ENCODE measurements around the gene KRT85. TPM values are rescaled to one million over a fixed set of nuclear protein-coding genes. Genes with fewer than 3 reads are reported as not detected.

KRT85 gene
- total RNA-seq, 6 experiments from 2014 or later = not detected

DNA sequence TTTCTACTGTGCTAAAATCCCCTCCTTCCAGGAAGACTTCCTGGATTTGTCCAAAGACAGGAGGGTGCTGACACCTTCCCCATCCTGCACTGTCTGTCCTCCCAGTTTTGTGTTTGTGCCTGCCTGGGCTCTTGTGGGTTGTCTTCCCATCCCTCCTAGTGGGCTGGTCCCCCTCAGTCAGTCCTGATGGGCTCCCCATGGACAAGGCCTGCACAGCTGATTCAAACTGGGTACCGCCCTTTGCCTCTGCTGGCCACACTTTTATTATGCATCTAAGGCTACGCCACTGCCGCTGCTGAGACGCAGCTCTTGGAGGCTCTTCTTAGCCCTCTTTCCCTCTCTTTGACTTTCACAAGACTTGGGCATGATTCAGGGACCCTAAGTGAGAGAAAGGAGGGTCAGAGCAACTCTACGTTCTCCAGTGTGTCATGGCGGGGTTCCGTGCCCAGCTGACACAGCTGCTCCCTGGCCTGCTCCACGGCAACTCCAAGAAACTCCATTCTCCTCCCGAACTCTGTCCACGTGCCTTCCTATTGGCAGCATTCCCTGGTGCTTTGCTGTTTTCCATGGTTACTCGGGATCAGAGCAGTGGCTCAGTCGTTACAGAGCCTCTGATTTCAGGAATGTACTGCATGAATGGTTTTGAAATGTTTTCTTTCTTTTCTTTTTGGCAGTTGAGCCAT, 3.8 kb upstream of the KRT85 start:
- Mint-ChIP-seq H3K27me3 (ENCODE audit: insufficient read depth) (peaks cover 30% of the 10 kb centered on the region), H3K4me1 (ENCODE audit: low read depth) (peaks cover 13% of the 10 kb centered on the region; the same call in 1 of the 2 replicates), H3K27ac (peak overlapping the region; percentile 37; the same call in 1 of the 2 replicates), H3K9me3 (no peaks in the 10 kb centered on the region), H3K36me3 (ENCODE audit: low read depth) (no peaks in the 10 kb centered on the region), H3K4me3 (no peak overlapping the region)
- DNase-seq = peak; percentile 13
- TF ChIP-seq, protein P1, sequence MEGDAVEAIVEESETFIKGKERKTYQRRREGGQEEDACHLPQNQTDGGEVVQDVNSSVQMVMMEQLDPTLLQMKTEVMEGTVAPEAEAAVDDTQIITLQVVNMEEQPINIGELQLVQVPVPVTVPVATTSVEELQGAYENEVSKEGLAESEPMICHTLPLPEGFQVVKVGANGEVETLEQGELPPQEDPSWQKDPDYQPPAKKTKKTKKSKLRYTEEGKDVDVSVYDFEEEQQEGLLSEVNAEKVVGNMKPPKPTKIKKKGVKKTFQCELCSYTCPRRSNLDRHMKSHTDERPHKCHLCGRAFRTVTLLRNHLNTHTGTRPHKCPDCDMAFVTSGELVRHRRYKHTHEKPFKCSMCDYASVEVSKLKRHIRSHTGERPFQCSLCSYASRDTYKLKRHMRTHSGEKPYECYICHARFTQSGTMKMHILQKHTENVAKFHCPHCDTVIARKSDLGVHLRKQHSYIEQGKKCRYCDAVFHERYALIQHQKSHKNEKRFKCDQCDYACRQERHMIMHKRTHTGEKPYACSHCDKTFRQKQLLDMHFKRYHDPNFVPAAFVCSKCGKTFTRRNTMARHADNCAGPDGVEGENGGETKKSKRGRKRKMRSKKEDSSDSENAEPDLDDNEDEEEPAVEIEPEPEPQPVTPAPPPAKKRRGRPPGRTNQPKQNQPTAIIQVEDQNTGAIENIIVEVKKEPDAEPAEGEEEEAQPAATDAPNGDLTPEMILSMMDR (IDR thresholded peaks at IDR 0.05) = no peak

- H3K27ac Mint-ChIP-seq = no peak overlapping the region
- H3K27me3 Mint-ChIP-seq (ENCODE audit: insufficient read depth) = peaks cover 32% of the 10 kb centered on the region
- TF ChIP-seq, protein P1 (IDR thresholded peaks at IDR 0.05) = no peak
- no peak for DNase-seq
- H3K9me3 Mint-ChIP-seq = no peaks in the 10 kb centered on the region
- no peak overlapping the region for H3K4me3 Mint-ChIP-seq
- no peaks in the 10 kb centered on the region for H3K36me3 Mint-ChIP-seq (ENCODE audit: low read depth)
- H3K4me1 Mint-ChIP-seq (ENCODE audit: low read depth) = peaks cover 13% of the 10 kb centered on the region; the same call in 1 of the 2 replicates
These were observed 2.5 kb upstream of the KRT85 start for GRCh38 chr12:52369809-52370208.

GRCh38 chr12:52369211-52369610, 1.9 kb upstream of the KRT85 start:
- DNase-seq = no peak
- Mint-ChIP-seq H3K27ac (no peak overlapping the region), H3K4me1 (ENCODE audit: low read depth) (peaks cover 13% of the 10 kb centered on the region; the same call in 1 of the 2 replicates), H3K27me3 (ENCODE audit: insufficient read depth) (peaks cover 32% of the 10 kb centered on the region), H3K36me3 (ENCODE audit: low read depth) (no peaks in the 10 kb centered on the region), H3K4me3 (no peak overlapping the region), H3K9me3 (no peaks in the 10 kb centered on the region)
- TF ChIP-seq, protein P1 (IDR thresholded peaks at IDR 0.05) = no peak

- peaks cover 13% of the 10 kb centered on the region; the same call in 1 of the 2 replicates for H3K4me1 Mint-ChIP-seq (ENCODE audit: low read depth)
- H3K27ac Mint-ChIP-seq = no peak overlapping the region
- no peaks in the 10 kb centered on the region for H3K9me3 Mint-ChIP-seq
- TF ChIP-seq, protein P1 (IDR thresholded peaks at IDR 0.05) = no peak
- H3K36me3 Mint-ChIP-seq (ENCODE audit: low read depth) = no peaks in the 10 kb centered on the region
- H3K27me3 Mint-ChIP-seq (ENCODE audit: insufficient read depth) = peaks cover 34% of the 10 kb centered on the region
- H3K4me3 Mint-ChIP-seq = no peak overlapping the region
- DNase-seq = no peak
These were observed 1.2 kb upstream of the KRT85 start for GRCh38 chr12:52368508-52368907.

GRCh38 chr12:52367876-52368275, 595 bp upstream of the KRT85 start:
- Mint-ChIP-seq H3K4me3 (no peak overlapping the region), H3K27me3 (ENCODE audit: insufficient read depth) (peaks cover 34% of the 10 kb centered on the region), H3K4me1 (ENCODE audit: low read depth) (peaks cover 13% of the 10 kb centered on the region; the same call in 1 of the 2 replicates), H3K9me3 (no peaks in the 10 kb centered on the region), H3K36me3 (ENCODE audit: low read depth) (no peaks in the 10 kb centered on the region), H3K27ac (no peak overlapping the region)
- TF ChIP-seq, protein P1 (IDR thresholded peaks at IDR 0.05) = no peak
- DNase-seq = no peak
